ENCODE data around the gene RAET1G.

GRCh38 chr6:149938571-149939355, 15.8 kb upstream of the RAET1G start:
- TF ChIP-seq, protein P1, sequence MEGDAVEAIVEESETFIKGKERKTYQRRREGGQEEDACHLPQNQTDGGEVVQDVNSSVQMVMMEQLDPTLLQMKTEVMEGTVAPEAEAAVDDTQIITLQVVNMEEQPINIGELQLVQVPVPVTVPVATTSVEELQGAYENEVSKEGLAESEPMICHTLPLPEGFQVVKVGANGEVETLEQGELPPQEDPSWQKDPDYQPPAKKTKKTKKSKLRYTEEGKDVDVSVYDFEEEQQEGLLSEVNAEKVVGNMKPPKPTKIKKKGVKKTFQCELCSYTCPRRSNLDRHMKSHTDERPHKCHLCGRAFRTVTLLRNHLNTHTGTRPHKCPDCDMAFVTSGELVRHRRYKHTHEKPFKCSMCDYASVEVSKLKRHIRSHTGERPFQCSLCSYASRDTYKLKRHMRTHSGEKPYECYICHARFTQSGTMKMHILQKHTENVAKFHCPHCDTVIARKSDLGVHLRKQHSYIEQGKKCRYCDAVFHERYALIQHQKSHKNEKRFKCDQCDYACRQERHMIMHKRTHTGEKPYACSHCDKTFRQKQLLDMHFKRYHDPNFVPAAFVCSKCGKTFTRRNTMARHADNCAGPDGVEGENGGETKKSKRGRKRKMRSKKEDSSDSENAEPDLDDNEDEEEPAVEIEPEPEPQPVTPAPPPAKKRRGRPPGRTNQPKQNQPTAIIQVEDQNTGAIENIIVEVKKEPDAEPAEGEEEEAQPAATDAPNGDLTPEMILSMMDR (IDR thresholded peaks at IDR 0.05): no peak
- TF ChIP-seq POLR2A (IDR thresholded peaks at IDR 0.05): no peak
